Esophagus squamous epithelium (tissue), 4 donors: ENCODE results near the gene TMCC1.

ENCODE experiments used
- CTCF ChIP-seq, 6 experiments: fragments of 450-650 bp in 4 of 6; fragments of 200-600 bp in 2 of 6; sonication (generic) in 2 of 6; IDR thresholded peaks; one replicate each; pipeline ENCODE4 v1.5.1; 2016 to 2019; ENCODE audit warnings: antibody characterized with exemption in 6 of 6, mild to moderate bottlenecking in 4 of 6, moderate library complexity in 4 of 6
- POLR2A ChIP-seq, 4 donors: fragments of 450-650 bp; IDR thresholded peaks; one replicate each; pipeline ENCODE4 v1.6.1; 2017; ENCODE audit warnings: antibody characterized with exemption in 4 of 4, mild to moderate bottlenecking in 4 of 4, moderate library complexity in 3 of 4

GRCh38 chr3:129795186-129796010 lies 98.1 kb downstream of the TMCC1 start:
- TF ChIP-seq CTCF (IDR thresholded peaks at IDR 0.05) (no peak), POLR2A (IDR thresholded peaks at IDR 0.05) (no peak)
